Natural killer cell (primary cell): ENCODE data around the gene TPGS1. TPM values are rescaled to one million over a fixed set of nuclear protein-coding genes. Genes with fewer than 3 reads are reported as not detected.
A peak's percentile ranks its signal among the peaks of the same experiment; 100 is the strongest.

Experiments used
- ATAC-seq, 3 donors: fragments of 150-1000 bp in 2 of 3; fragments of 200-7000 bp in 1 of 3; cut with Tn5 transposase; 1 replicate in 1 of 3; 2 replicates in 2 of 3; pipeline ENCODE4 v1.10.0; 2021; ENCODE audit warnings: mild to moderate bottlenecking in 2 of 3, moderate library complexity in 2 of 3
- DNase-seq, 2 donors: peaks; one replicate each; pipeline versions ENCODE4 v3.0.0 to v3.0.0-alpha.2; 2013 to 2021; ENCODE audit warnings: mixed read lengths in 1 of 2
- H3K27ac ChIP-seq: one replicate; pipeline ENCODE4 v1.5.1; 2013; ENCODE audit warnings: mild to moderate bottlenecking, low read length
- H3K27me3 ChIP-seq: one replicate; pipeline ENCODE4 v1.6.1; 2013; ENCODE audit warnings: low read length; ENCODE audit not compliant: control insufficient read depth, insufficient read depth
- H3K36me3 ChIP-seq: one replicate; pipeline ENCODE4 v1.6.1; 2013; ENCODE audit warnings: low read length; ENCODE audit not compliant: control insufficient read depth, insufficient read depth
- H3K4me1 ChIP-seq: one replicate; pipeline ENCODE4 v1.6.1; 2013; ENCODE audit warnings: low read length; ENCODE audit not compliant: control insufficient read depth, insufficient read depth
- H3K4me3 ChIP-seq: one replicate; pipeline ENCODE4 v1.5.1; 2013; ENCODE audit warnings: low read length
- H3K9me3 ChIP-seq: one replicate; pipeline ENCODE4 v1.6.1; 2013; ENCODE audit warnings: low read length; ENCODE audit not compliant: control insufficient read depth, insufficient read depth
- H3K27ac Mint-ChIP-seq, 2 donors: one replicate each; pipeline ENCODE4 v1.8.0; 2022; ENCODE audit warnings: mild to moderate bottlenecking in 2 of 2, mixed read lengths in 2 of 2, moderate library complexity in 1 of 2
- H3K27me3 Mint-ChIP-seq, 2 donors: one replicate each; pipeline ENCODE4 v1.8.0; 2022; ENCODE audit warnings: low read depth in 2 of 2, mixed read lengths in 2 of 2
- H3K36me3 Mint-ChIP-seq: one replicate; pipeline ENCODE4 v1.8.0; 2022; ENCODE audit warnings: mixed read lengths
- H3K4me1 Mint-ChIP-seq, 2 donors: one replicate each; pipeline ENCODE4 v1.8.0; 2022; ENCODE audit warnings: mixed read lengths in 2 of 2
- H3K4me3 Mint-ChIP-seq: one replicate; pipeline ENCODE4 v1.8.0; 2022; ENCODE audit warnings: mild to moderate bottlenecking, moderate library complexity, mixed read lengths
- H3K9me3 Mint-ChIP-seq, 2 donors: one replicate each; pipeline ENCODE4 v1.8.0; 2022; ENCODE audit warnings: mixed read lengths in 2 of 2
- CTCF ChIP-seq: fragments of 200-600 bp; IDR thresholded peaks from one replicate; pipeline ENCODE4 v1.8.0; 2022; ENCODE audit warnings: antibody characterized with exemption
- WGBS: methylation state at CpG from one replicate; pipeline ENCODE4 v1.1.7; 2013; ENCODE audit warnings: missing lambda C conversion rate; ENCODE audit not compliant: insufficient coverage; 5-methylcytosine and 5-hydroxymethylcytosine counted together
- intact Hi-C: fragments of 100-400 bp; cut with micrococcal nuclease; formaldehyde crosslinking; loops from one replicate; pipeline ENCODE4 v1.14.2; 2022
- total RNA-seq, 4 donors: library from RNA; stranded (reverse); fragments of 120-200 nt in 1 of 4; gene quantifications; one replicate each; pipeline versions ENCODE4 v1.2.3 to v1.2.4, GENCODE V29; 2013 to 2022

The TPGS1 gene
- total RNA-seq, 3 donors from 2014 or later (not counting 1 experiment from before 2014, with no cell fraction given): 18.7 to 20.6 (median 18.9) TPM

GRCh38 chr19:531753-532560, 24.7 kb downstream of the TPGS1 start, which contains the start of gene CDC34:
Gene CDC34 (plus strand): TSS chr19:531760. CDS start chr19:531932, 172 bp downstream.
- Histone ChIP-seq H3K4me3 (peak within 1 kb of the TSS; percentile 78), H3K9me3 (no peaks in the 10 kb centered on the region), H3K4me1 (peaks cover 36% of the 10 kb centered on the region), H3K27ac (peak within 1 kb of the TSS; percentile 79), H3K27me3 (no peaks in the 10 kb centered on the region), H3K36me3 (peaks cover 14% of the 10 kb centered on the region)
- H3K4me1 Mint-ChIP-seq: peaks cover 12 to 18% of the 10 kb centered on the region in 2 donors
- no peak for DNase-seq
- H3K9me3 Mint-ChIP-seq: no peaks in the 10 kb centered on the region
- intact Hi-C loops: loop anchor here (2.0 to 5.0 kb wide), 2 partner anchors 21 to 40 kb away; partner anchors contain the start of gene BSG
- H3K36me3 Mint-ChIP-seq: no peaks in the 10 kb centered on the region
- ATAC-seq: peak; percentile 27 to 38 (median 33)
- no peak for TF ChIP-seq CTCF
- H3K27ac Mint-ChIP-seq: peak within 1 kb of the TSS; percentile 85 to 89
- H3K4me3 Mint-ChIP-seq: peak within 1 kb of the TSS; percentile 89
- no peaks in the 10 kb centered on the region for H3K27me3 Mint-ChIP-seq
- under 1% methylated on average over 84 of the region's 84 CpGs for WGBS

GRCh38 chr19:532561-533363, 25.5 kb downstream of the TPGS1 start:
- Mint-ChIP-seq H3K9me3 (no peaks in the 10 kb centered on the region), H3K36me3 (no peaks in the 10 kb centered on the region), H3K27me3 (no peaks in the 10 kb centered on the region), H3K4me1 (peaks cover 12 to 18% of the 10 kb centered on the region in 2 donors), H3K27ac (peak overlapping the region; percentile 85 to 89), H3K4me3 (peak overlapping the region; percentile 89)
- peak overlapping the region; percentile 70 for H3K27ac ChIP-seq
- peaks cover 36% of the 10 kb centered on the region for H3K4me1 ChIP-seq
- DNase-seq (peak in 1 of 2 donors; percentile 76), ATAC-seq (peak in 2 of 3 donors; percentile 17 to 24)
- peak; percentile 32 for TF ChIP-seq CTCF
- WGBS: 1% methylated on average over 47 of the region's 47 CpGs
- H3K4me3 ChIP-seq: peak overlapping the region; percentile 78
- intact Hi-C loops: loop anchor here (2.0 to 5.0 kb wide), 2 partner anchors 22 to 40 kb away; partner anchors contain the start of gene BSG
- peaks cover 18% of the 10 kb centered on the region for H3K36me3 ChIP-seq
- H3K9me3 ChIP-seq: no peaks in the 10 kb centered on the region
- no peaks in the 10 kb centered on the region for H3K27me3 ChIP-seq

GRCh38 chr19:533364-534058, 26.2 kb downstream of the TPGS1 start:
- WGBS: 60% methylated on average over 25 of the region's 25 CpGs
- H3K36me3 ChIP-seq: peaks cover 23% of the 10 kb centered on the region
- H3K4me1 Mint-ChIP-seq: peaks cover 12 to 24% of the 10 kb centered on the region in 2 donors
- no peaks in the 10 kb centered on the region for H3K36me3 Mint-ChIP-seq
- H3K4me3 ChIP-seq: peak overlapping the region; percentile 78
- TF ChIP-seq CTCF: no peak
- DNase-seq: no peak
- no peak for ATAC-seq
- intact Hi-C loops: loop anchor here (2.0 to 5.0 kb wide), 2 partner anchors 23 to 39 kb away; partner anchors contain the start of gene BSG
- no peaks in the 10 kb centered on the region for H3K9me3 ChIP-seq
- no peaks in the 10 kb centered on the region for H3K27me3 Mint-ChIP-seq
- H3K27me3 ChIP-seq: no peaks in the 10 kb centered on the region
- peak overlapping the region; percentile 89 for H3K4me3 Mint-ChIP-seq
- H3K9me3 Mint-ChIP-seq: no peaks in the 10 kb centered on the region
- H3K27ac Mint-ChIP-seq: peak overlapping the region; percentile 85 to 89
- peaks cover 36% of the 10 kb centered on the region for H3K4me1 ChIP-seq
- H3K27ac ChIP-seq: peak overlapping the region; percentile 70
